ENCODE measurements around the gene ABR. TPM values are rescaled to one million over a fixed set of nuclear protein-coding genes. Genes with fewer than 3 reads are reported as not detected.

The ABR gene
- polyA plus RNA-seq, 1 experiment: 65.4 TPM

- Histone ChIP-seq H3K4me3 (ENCODE audit: low read depth, low read length) (no peak overlapping the region), H3K27me3 (ENCODE audit: control insufficient read depth, insufficient read depth, low read length) (no peaks in the 10 kb centered on the region), H3K36me3 (ENCODE audit: control insufficient read depth, insufficient read depth, low read length) (peaks cover 10% of the 10 kb centered on the region)
- DNase-seq (ENCODE audit: low read depth): no peak
- CTCF ChIA-PET: interaction anchor here (1.5 to 3.5 kb wide), 2 partner anchors 18 to 41 kb away, joined by 3 to 19 read pairs; partner anchors contain the start of gene TIMM22
- POLR2A ChIA-PET: no interaction called here
- TF ChIP-seq, protein P1, sequence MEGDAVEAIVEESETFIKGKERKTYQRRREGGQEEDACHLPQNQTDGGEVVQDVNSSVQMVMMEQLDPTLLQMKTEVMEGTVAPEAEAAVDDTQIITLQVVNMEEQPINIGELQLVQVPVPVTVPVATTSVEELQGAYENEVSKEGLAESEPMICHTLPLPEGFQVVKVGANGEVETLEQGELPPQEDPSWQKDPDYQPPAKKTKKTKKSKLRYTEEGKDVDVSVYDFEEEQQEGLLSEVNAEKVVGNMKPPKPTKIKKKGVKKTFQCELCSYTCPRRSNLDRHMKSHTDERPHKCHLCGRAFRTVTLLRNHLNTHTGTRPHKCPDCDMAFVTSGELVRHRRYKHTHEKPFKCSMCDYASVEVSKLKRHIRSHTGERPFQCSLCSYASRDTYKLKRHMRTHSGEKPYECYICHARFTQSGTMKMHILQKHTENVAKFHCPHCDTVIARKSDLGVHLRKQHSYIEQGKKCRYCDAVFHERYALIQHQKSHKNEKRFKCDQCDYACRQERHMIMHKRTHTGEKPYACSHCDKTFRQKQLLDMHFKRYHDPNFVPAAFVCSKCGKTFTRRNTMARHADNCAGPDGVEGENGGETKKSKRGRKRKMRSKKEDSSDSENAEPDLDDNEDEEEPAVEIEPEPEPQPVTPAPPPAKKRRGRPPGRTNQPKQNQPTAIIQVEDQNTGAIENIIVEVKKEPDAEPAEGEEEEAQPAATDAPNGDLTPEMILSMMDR (IDR thresholded peaks at IDR 0.05; ENCODE audit: insufficient read depth, low read depth, low read length): no peak
Observed at GRCh38 chr17:1037238-1037879, 142.4 kb downstream of the ABR start.

GRCh38 chr17:1036845-1037237 lies 142.9 kb downstream of the ABR start:
- POLR2A ChIA-PET: no interaction called here
- H3K36me3 ChIP-seq (ENCODE audit: control insufficient read depth, insufficient read depth, low read length): peaks cover 10% of the 10 kb centered on the region
- H3K4me3 ChIP-seq (ENCODE audit: low read depth, low read length): no peak overlapping the region
- TF ChIP-seq, protein P1 (IDR thresholded peaks at IDR 0.05; ENCODE audit: insufficient read depth, low read depth, low read length): no peak
- no peaks in the 10 kb centered on the region for H3K27me3 ChIP-seq (ENCODE audit: control insufficient read depth, insufficient read depth, low read length)
- no peak for DNase-seq (ENCODE audit: low read depth)
- CTCF ChIA-PET: interaction anchor here (0.8 to 3.5 kb wide), 3 partner anchors 17 to 40 kb away, joined by 3 to 19 read pairs (median 3); partner anchors contain the start of gene TIMM22

DNA sequence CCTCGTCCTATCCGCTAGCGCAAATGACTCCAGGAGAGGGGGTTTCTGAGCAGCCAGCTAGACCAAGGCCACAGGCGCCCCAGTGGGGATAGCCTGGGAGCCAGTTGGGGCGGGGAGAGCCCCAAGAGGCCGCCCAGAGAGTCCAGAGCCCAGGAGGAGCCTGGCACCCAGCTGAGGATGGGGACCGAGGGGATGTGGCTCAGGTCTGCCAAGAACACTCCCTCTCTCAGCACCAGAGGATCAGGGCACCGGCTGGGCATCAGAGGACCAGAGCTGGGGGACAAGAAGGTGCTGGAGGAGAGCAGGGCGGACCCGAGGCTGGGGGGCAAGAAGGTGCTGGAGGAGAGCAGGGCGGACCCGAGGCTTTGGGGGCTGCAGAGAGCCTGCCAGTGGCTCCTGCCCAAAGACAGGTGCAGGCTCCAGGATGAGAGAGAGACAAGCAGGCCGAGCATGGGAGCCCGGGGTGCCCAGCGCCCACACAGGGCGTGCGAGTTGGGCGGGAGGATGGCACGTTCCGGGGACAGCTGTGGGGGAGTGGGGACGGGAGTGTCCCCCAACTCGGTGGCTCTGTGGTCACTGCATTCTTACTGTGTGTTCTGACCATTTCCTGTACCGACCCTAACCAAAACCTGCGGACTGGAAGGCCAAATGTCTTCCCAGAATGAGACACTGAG lies 143.5 kb downstream of the ABR start:
- POLR2A ChIA-PET: no interaction called here
- no peaks in the 10 kb centered on the region for H3K27me3 ChIP-seq (ENCODE audit: control insufficient read depth, insufficient read depth, low read length)
- CTCF ChIA-PET: interaction anchor here (0.8 to 3.5 kb wide), 4 partner anchors 18 to 40 kb away, joined by 3 to 19 read pairs (median 3); partner anchors contain the start of gene TIMM22
- DNase-seq (ENCODE audit: low read depth): no peak
- H3K36me3 ChIP-seq (ENCODE audit: control insufficient read depth, insufficient read depth, low read length): peaks cover 10% of the 10 kb centered on the region
- TF ChIP-seq, protein P1 (IDR thresholded peaks at IDR 0.05; ENCODE audit: insufficient read depth, low read depth, low read length): no peak
- no peak overlapping the region for H3K4me3 ChIP-seq (ENCODE audit: low read depth, low read length)

DNA sequence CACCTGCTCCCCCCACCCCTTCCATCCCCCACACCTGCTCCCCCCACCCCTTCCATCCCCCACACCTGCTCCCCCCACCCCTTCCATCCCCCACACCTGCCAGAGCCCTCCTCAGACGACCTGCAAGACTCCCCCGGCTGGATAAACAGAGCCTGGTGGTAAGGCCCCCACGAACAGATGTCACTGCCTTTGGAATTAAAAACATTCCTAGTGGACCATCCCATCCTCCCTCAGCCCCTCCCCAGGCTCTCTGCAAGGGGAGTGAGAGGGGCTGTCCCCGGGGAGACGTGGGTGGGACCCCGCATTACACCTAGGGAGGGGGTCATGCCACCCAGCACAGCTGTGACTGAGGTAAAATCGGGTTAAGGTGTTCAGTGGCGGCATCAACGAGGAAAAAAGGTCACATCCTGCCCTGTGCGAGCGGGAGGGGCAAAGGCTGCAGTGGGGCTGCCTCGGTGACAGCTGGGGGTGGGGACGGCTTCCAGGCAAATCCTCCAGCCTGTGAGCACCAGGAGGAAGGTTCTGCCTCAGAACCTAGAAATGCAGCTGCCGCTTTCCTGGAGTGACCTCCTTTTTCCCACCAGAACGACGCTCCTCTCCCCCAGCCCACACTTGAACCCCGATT lies 144.1 kb downstream of the ABR start:
- CTCF ChIA-PET: interaction anchor here (0.8 to 3.5 kb wide), 3 partner anchors 18 to 34 kb away, joined by 3 to 19 read pairs (median 3); no protein-coding TSS in a partner anchor
- Histone ChIP-seq H3K36me3 (ENCODE audit: control insufficient read depth, insufficient read depth, low read length) (peaks cover 10% of the 10 kb centered on the region), H3K4me3 (ENCODE audit: low read depth, low read length) (no peak overlapping the region), H3K27me3 (ENCODE audit: control insufficient read depth, insufficient read depth, low read length) (no peaks in the 10 kb centered on the region)
- TF ChIP-seq, protein P1 (IDR thresholded peaks at IDR 0.05; ENCODE audit: insufficient read depth, low read depth, low read length): no peak
- POLR2A ChIA-PET: no interaction called here
- DNase-seq (ENCODE audit: low read depth): no peak

DNA sequence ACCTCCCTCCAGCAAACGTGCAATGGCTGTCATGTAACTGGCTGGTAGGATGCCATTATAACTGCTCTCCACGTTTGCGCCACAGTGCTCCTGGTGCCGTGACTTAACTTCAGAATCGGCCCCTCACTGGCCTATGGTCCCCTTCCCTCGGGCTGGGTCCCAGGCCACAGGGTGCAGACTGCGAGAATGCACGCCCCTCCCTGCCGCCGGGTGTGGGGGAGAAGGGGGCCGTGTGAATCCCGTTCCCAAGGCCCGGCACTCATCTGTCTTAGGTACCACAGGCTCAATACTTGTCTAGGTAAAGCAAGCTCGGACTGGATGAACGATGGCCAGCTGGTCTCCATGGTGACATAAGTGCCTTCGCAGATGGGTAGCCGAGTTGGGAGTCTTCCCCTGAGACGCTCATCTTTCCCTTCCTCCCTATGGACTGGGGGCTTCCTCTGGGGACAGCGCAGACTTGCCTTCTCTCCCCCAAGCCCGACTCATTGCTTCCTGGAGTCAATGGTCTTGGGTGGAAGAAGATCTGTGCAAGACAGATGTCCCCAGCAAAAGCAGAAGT lies 145.1 kb downstream of the ABR start:
- ChIA-PET POLR2A (interaction anchor here (0.5 kb wide), 1 partner anchor 129 kb away, joined by 5 read pairs; no protein-coding TSS in a partner anchor), CTCF (no interaction called here)
- TF ChIP-seq, protein P1 (IDR thresholded peaks at IDR 0.05; ENCODE audit: insufficient read depth, low read depth, low read length): no peak

More for the DNA sequence above, 145.1 kb downstream of the ABR start:
- Histone ChIP-seq H3K27me3 (ENCODE audit: control insufficient read depth, insufficient read depth, low read length) (no peaks in the 10 kb centered on the region), H3K4me3 (ENCODE audit: low read depth, low read length) (no peak overlapping the region), H3K36me3 (ENCODE audit: control insufficient read depth, insufficient read depth, low read length) (peaks cover 10% of the 10 kb centered on the region)
- no peak for DNase-seq (ENCODE audit: low read depth)

Data from BJ (cell line).